Mononuclear cell (primary cell): ENCODE results near the gene SEC14L3. TPM values are rescaled to one million over a fixed set of nuclear protein-coding genes. Genes with fewer than 3 reads are reported as not detected.

Experiments
- H3K27me3 ChIP-seq: 2 replicates; pipeline ENCODE4 v1.6.0; 2011; ENCODE audit warnings: low read length, control low read depth; ENCODE audit not compliant: insufficient read depth
- H3K4me1 ChIP-seq: 2 replicates; pipeline ENCODE4 v1.5.1; 2011; ENCODE audit warnings: mild to moderate bottlenecking, low read length, control low read depth; ENCODE audit not compliant: insufficient read depth
- H3K4me3 ChIP-seq: 2 replicates; pipeline ENCODE4 v1.5.1; 2011; ENCODE audit warnings: mild to moderate bottlenecking, low read length, moderate library complexity
- H3K9me3 ChIP-seq: 2 replicates; pipeline ENCODE4 v1.5.1; 2011; ENCODE audit warnings: low read depth, mild to moderate bottlenecking, control low read depth, low read length
- total RNA-seq: library from RNA; depleted of rRNA; stranded (reverse); fragments of >200 nt; gene quantifications from one replicate; pipeline ENCODE4 v1.2.3, GENCODE V29; 2012

The SEC14L3 gene
- total RNA-seq = not detected

GRCh38 chr22:30471616-30472318 is at the start of gene SEC14L3:
SEC14L3 (minus strand) TSS chr22:30472017; CDS start chr22:30471958, 59 bp downstream.
- H3K9me3 ChIP-seq = no peaks in the 10 kb centered on the region
- H3K4me1 ChIP-seq = no peaks in the 10 kb centered on the region
- no peak within 1 kb of the TSS for H3K4me3 ChIP-seq
- no peaks in the 10 kb centered on the region for H3K27me3 ChIP-seq

- no peaks in the 10 kb centered on the region for H3K27me3 ChIP-seq
- H3K4me3 ChIP-seq = no peak overlapping the region
- H3K9me3 ChIP-seq = no peaks in the 10 kb centered on the region
- no peaks in the 10 kb centered on the region for H3K4me1 ChIP-seq
Measured at GRCh38 chr22:30519842-30520425, 48.1 kb upstream of the SEC14L3 start.

DNA sequence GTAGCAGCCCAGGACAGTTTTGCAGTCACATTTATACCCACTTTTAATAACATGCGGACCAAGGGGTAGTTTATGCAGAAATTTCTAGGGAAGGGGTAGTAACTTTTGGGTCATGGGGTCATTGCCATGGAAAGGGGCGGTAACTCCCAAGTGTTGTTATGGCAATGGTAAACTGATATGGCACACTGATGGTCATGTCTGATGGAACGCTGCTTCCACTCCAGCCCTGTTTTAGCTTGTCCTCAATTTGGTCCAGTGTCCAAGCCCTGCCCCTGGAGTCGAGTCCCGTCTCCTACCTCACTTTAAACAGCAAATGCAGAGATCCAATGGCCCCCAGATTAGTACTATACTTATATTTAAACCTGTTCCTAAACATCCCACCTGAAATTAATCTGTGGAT is 44.9 kb upstream of the SEC14L3 start:
- no peaks in the 10 kb centered on the region for H3K9me3 ChIP-seq

DNA sequence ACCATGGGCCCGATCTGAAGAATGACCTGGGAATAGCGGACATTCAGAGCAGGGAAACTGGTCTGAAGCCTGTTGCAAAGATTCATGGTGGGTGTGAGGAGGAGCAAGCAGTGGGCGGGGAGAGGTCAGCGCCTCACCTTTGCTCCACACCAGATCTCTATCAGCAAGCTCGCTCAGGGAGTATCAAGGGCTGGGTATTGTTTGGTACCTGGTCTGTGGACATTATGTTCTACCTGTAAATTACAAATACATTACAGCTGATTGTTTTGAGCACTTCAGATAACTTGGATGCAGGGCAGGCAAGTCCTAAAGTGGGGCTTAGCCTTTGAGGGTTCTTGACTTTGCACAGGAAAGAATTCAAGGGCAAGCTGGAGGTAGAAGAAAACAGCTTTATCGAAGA is 44.5 kb upstream of the SEC14L3 start:
- Histone ChIP-seq H3K4me3 (no peak overlapping the region), H3K27me3 (no peaks in the 10 kb centered on the region), H3K9me3 (no peaks in the 10 kb centered on the region), H3K4me1 (no peaks in the 10 kb centered on the region)

More for the DNA sequence above, 44.9 kb upstream of the SEC14L3 start:
- H3K27me3 ChIP-seq = no peaks in the 10 kb centered on the region
- no peak overlapping the region for H3K4me3 ChIP-seq
- H3K4me1 ChIP-seq = no peaks in the 10 kb centered on the region

- Histone ChIP-seq H3K4me1 (no peaks in the 10 kb centered on the region), H3K27me3 (no peaks in the 10 kb centered on the region), H3K9me3 (no peaks in the 10 kb centered on the region), H3K4me3 (no peak overlapping the region)
Measured at GRCh38 chr22:30514252-30514651, 42.4 kb upstream of the SEC14L3 start.

DNA sequence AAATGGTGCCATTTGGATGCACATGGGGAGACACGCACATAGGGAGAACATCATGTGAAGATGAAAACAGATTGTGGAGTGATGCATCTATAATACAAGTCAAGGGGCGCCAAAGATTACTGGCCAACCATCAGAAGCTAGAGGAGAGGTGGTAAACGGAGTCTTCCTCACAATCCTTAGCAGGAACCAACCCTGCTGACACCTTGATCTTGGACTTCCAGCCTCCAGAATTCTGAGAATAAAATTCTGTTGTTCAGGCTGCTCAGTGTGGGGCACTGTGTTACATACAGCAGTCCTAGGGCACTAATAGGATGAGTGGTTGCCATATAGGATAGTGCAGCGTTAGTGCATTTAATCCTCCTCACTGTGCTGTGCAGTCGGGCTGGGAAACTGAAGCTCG is 41.6 kb upstream of the SEC14L3 start:
- Histone ChIP-seq H3K4me1 (no peaks in the 10 kb centered on the region), H3K27me3 (no peaks in the 10 kb centered on the region), H3K9me3 (no peaks in the 10 kb centered on the region), H3K4me3 (no peak overlapping the region)

DNA sequence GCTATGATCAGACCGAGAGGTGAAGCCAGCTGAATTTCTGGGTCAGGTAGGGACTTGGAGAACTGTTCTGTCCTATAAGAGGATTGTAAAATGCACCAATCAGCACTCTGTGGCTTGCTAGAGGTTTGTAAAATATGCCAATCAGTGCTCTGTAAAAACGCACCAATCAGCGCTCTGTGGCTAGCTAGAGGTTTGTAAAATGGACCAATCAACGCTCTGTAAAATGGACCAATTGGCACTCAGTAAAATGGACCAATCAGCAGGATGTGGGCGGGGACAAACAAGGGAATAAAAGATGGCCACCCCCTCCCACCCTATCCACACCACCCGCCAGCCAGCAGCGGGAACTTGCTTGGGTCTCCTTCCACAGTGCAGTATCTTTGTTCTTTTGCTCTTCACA is 40.1 kb upstream of the SEC14L3 start:
- Histone ChIP-seq H3K4me3 (no peak overlapping the region), H3K9me3 (no peaks in the 10 kb centered on the region), H3K4me1 (no peaks in the 10 kb centered on the region), H3K27me3 (no peaks in the 10 kb centered on the region)

DNA sequence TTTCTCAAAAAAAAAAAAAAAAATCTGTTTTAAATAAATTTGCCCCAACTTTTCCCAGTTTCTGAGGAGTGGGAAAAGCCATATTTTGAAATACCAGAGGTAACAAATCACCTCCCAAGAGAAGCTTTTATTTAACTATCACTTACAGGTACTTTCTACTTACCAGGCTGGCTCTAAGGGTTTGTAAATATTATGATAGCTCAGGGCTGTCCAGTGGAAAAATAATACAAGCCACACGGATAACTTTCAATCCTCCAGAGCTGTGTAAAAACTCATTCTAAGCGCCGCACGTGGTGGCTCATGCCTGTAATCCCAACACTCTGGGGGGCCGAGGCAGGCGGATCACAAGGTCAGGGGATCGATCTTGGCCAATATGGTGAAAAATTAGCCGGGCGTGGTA is 39.3 kb upstream of the SEC14L3 start:
- Histone ChIP-seq H3K9me3 (no peaks in the 10 kb centered on the region), H3K27me3 (peaks cover 3% of the 10 kb centered on the region), H3K4me3 (no peak overlapping the region), H3K4me1 (no peaks in the 10 kb centered on the region)

GRCh38 chr22:30508216-30508615 is 36.4 kb upstream of the SEC14L3 start:
- Histone ChIP-seq H3K27me3 (peaks cover 16% of the 10 kb centered on the region), H3K9me3 (no peaks in the 10 kb centered on the region), H3K4me3 (no peak overlapping the region), H3K4me1 (no peaks in the 10 kb centered on the region)

DNA sequence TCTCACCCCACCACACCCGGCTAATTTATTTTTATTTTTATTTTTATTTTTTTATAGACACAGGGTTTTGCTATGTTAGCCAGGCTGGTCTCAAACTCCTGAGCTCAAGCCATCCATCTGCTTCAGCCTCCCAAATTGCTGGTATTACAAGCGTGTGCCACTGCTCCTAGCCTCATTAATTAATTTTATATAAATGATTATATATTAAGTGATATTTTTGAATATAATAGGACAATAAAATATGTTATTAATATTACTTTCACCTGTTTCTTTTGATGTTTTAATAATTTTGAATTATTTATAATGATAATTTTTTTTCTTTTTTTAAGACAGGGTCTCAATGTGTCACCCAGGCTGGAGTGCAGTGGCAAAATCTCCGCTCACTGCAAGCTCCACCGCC is 35.9 kb upstream of the SEC14L3 start:
- H3K9me3 ChIP-seq = no peaks in the 10 kb centered on the region
- H3K27me3 ChIP-seq = peaks cover 16% of the 10 kb centered on the region
- no peak overlapping the region for H3K4me3 ChIP-seq
- H3K4me1 ChIP-seq = no peaks in the 10 kb centered on the region

- Histone ChIP-seq H3K27me3 (peaks cover 16% of the 10 kb centered on the region), H3K4me1 (no peaks in the 10 kb centered on the region)
Measured at GRCh38 chr22:30506507-30506968, 34.7 kb upstream of the SEC14L3 start.

GRCh38 chr22:30503551-30503950 is 31.7 kb upstream of the SEC14L3 start:
- Histone ChIP-seq H3K4me1 (no peaks in the 10 kb centered on the region), H3K4me3 (no peak overlapping the region), H3K27me3 (peaks cover 16% of the 10 kb centered on the region), H3K9me3 (no peaks in the 10 kb centered on the region)

More at GRCh38 chr22:30506507-30506968, 34.7 kb upstream of the SEC14L3 start:
- Histone ChIP-seq H3K9me3 (no peaks in the 10 kb centered on the region), H3K4me3 (no peak overlapping the region)

GRCh38 chr22:30502911-30503310 is 31.1 kb upstream of the SEC14L3 start:
- H3K27me3 ChIP-seq = peaks cover 16% of the 10 kb centered on the region
- no peaks in the 10 kb centered on the region for H3K4me1 ChIP-seq
- no peaks in the 10 kb centered on the region for H3K9me3 ChIP-seq
- no peak overlapping the region for H3K4me3 ChIP-seq

DNA sequence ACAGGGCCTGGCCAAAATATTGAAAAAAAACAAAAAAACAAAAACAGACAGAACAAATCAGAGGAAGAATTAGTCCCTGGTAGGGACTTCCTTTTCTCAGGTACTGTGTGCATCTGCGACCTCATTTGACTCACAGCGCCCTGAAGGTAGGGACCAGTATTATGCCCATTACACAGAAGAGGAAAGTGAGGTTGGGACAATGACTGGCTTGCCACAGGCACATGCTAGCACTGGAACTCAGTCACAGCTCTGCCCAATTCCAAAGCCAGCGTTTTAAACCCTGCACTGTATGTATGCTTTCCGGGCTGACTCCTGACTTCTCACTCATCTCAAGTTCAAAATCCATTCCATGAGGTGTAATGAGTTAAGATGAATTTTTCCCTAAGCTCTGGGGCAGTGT is 30.3 kb upstream of the SEC14L3 start:
- H3K4me3 ChIP-seq = no peak overlapping the region
- no peaks in the 10 kb centered on the region for H3K4me1 ChIP-seq
- H3K9me3 ChIP-seq = no peaks in the 10 kb centered on the region
- H3K27me3 ChIP-seq = peaks cover 16% of the 10 kb centered on the region

GRCh38 chr22:30500628-30501027 is 28.8 kb upstream of the SEC14L3 start:
- no peak overlapping the region for H3K4me3 ChIP-seq
- no peaks in the 10 kb centered on the region for H3K9me3 ChIP-seq
- peaks cover 13% of the 10 kb centered on the region for H3K27me3 ChIP-seq
- no peaks in the 10 kb centered on the region for H3K4me1 ChIP-seq
